ENCODE measurements around the gene ADAMTS2. TPM values are rescaled to one million over a fixed set of nuclear protein-coding genes. Genes with fewer than 3 reads are reported as not detected.

Gene ADAMTS2
- total and polyA plus RNA-seq, 2 donors (not counting 3 experiments of a cell fraction or from before 2014, with no cell fraction given), result not detected

DNA sequence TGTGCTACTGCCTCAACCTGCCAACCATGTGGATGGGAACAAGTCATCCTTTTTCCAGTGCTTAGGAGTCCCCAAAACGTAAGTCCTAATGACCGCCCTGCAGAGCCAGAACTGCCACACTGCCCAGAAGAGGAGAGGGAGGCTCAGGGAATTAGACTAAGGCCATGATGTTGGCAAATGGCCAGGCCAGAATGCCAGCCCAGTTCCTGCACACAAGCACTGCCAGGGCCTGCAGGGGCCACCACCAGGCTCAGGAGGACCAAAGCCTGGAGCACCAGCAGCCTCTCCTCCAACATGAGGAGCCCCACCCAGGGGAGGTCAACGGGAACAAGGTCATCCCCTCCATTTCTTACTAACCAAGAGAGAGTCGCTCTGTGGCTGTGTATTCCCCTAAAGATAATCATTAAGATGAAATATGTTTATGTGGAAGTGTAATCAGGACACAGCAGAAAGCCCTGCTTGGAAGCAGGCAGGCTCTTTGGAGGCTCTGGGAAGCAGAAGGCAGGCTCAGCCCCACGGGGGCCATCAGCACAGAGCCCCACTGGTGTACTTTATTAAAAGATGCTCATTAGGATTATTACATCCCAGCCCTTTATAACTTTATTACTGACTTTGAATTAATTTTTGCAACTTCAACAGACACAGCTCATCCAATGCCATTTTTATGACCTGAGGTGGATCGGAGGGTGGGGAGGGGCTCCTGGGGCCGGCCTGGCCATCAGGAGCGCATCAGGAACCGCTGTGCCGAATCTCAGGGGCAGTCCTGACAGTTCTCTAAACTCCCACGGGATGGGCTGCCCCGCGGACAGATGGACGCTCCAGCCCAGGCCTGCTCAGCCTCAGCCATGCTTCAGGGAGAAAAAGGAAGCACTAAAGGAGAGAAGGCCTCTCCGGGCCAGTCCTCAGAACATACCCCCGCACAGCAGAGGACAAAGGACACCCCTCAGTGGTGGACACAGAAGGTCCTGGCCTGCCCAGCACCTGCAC, 127.0 kb downstream of the ADAMTS2 start:
- Histone ChIP-seq H4K20me1 (replicated peaks; ENCODE audit: control insufficient read depth, extremely low read depth, insufficient read depth, low read length) (no peaks in the 10 kb centered on the region), H3K4me1 (ENCODE audit: control insufficient read depth, extremely low read depth, insufficient read depth, low read length) (no peaks in the 10 kb centered on the region), H3K4me2 (ENCODE audit: insufficient read depth, low read length) (no peak overlapping the region), H2AFZ (ENCODE audit: low read depth, low read length) (no peak overlapping the region), H3K79me2 (ENCODE audit: control insufficient read depth, insufficient read depth, low read length) (no peaks in the 10 kb centered on the region), H3K27ac (ENCODE audit: insufficient read depth, low read depth, low read length) (no peak overlapping the region), H3K4me3 (replicated peaks in 1 of 3; ENCODE audit: insufficient read depth in 1 of 3, low read depth in 1 of 3, low read length in 3 of 3) (no peak overlapping the region), H3K36me3 (ENCODE audit: control insufficient read depth in 2 of 2, extremely low read depth in 1 of 2, insufficient read depth in 2 of 2, low read length in 2 of 2) (no peaks in the 10 kb centered on the region), H3K27me3 (ENCODE audit: control insufficient read depth in 2 of 2, insufficient read depth in 2 of 2, low read length in 2 of 2) (no peaks in the 10 kb centered on the region), H3K9me3 (replicated peaks; ENCODE audit: control insufficient read depth, insufficient read depth, low read length) (peaks cover 2% of the 10 kb centered on the region), H3K9ac (replicated peaks; ENCODE audit: extremely low read depth, insufficient read depth, low read length) (no peak overlapping the region), H3K9me1 (replicated peaks; ENCODE audit: control insufficient read depth, extremely low read depth, insufficient read depth, low read length) (no peaks in the 10 kb centered on the region)
- intact Hi-C loops (cut with micrococcal nuclease) (no loop called here), dilution Hi-C loops (cut with MboI; ENCODE audit: extremely low pct_ligation_motif_present, low sequenced_read_pairs) (no loop called here)
- BruUV-seq (replicated peaks), result no TSS peak
- no peak for TF ChIP-seq POLR2A (IDR thresholded peaks at IDR 0.05; ENCODE audit: low read depth, low read length)
- no peak for TF ChIP-seq POLR2AphosphoS5 (IDR thresholded peaks at IDR 0.05; ENCODE audit: insufficient read depth, low read depth, low read length)
- TF ChIP-seq, protein P1, sequence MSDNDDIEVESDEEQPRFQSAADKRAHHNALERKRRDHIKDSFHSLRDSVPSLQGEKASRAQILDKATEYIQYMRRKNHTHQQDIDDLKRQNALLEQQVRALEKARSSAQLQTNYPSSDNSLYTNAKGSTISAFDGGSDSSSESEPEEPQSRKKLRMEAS (IDR thresholded peaks at IDR 0.05; ENCODE audit: insufficient read depth, insufficient read length), result no peak
- TF ChIP-seq EZH2 (IDR thresholded peaks at IDR 0.05; ENCODE audit: borderline replicate concordance, low read depth, low read length, severe bottlenecking), result no peak
- no peak for TF ChIP-seq FOS (IDR thresholded peaks at IDR 0.05; ENCODE audit: borderline replicate concordance, insufficient read depth, low read length)
- TF ChIP-seq JUN (IDR thresholded peaks at IDR 0.05; ENCODE audit: borderline replicate concordance, insufficient read depth, insufficient read length, low read depth), result no peak
- TF ChIP-seq, protein P2, sequence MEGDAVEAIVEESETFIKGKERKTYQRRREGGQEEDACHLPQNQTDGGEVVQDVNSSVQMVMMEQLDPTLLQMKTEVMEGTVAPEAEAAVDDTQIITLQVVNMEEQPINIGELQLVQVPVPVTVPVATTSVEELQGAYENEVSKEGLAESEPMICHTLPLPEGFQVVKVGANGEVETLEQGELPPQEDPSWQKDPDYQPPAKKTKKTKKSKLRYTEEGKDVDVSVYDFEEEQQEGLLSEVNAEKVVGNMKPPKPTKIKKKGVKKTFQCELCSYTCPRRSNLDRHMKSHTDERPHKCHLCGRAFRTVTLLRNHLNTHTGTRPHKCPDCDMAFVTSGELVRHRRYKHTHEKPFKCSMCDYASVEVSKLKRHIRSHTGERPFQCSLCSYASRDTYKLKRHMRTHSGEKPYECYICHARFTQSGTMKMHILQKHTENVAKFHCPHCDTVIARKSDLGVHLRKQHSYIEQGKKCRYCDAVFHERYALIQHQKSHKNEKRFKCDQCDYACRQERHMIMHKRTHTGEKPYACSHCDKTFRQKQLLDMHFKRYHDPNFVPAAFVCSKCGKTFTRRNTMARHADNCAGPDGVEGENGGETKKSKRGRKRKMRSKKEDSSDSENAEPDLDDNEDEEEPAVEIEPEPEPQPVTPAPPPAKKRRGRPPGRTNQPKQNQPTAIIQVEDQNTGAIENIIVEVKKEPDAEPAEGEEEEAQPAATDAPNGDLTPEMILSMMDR (IDR thresholded peaks at IDR 0.05; ENCODE audit: extremely low read depth in 1 of 2, insufficient read depth in 1 of 2, low read depth in 1 of 2, low read length in 2 of 2), result no peak
- no peak for TF ChIP-seq MYC (IDR thresholded peaks at IDR 0.05; ENCODE audit: low read depth, low read length)
- no peak for TF ChIP-seq GATA2 (IDR thresholded peaks at IDR 0.05; ENCODE audit: insufficient read depth, insufficient read length, low read depth, low read length)
- POLR2A ChIA-PET, result no interaction called here
- FAIRE-seq (no peak), DNase-seq (ENCODE audit: low read depth, low spot score) (no peak)
- CTCF ChIA-PET, result no interaction called here
